HepG2 (cell line): ENCODE measurements around the gene HSD17B2. TPM values are rescaled to one million over a fixed set of nuclear protein-coding genes. Genes with fewer than 3 reads are reported as not detected.
A peak's percentile ranks its signal among the peaks of the same experiment; 100 is the strongest.

Experiments used
- ATF1 ChIP-seq: IDR thresholded peaks from 2 replicates; pipeline ENCODE4 v1.6.1; 2016; ENCODE audit warnings: mild to moderate bottlenecking, control low read depth
- BCLAF1 ChIP-seq: fragments of 450-650 bp; IDR thresholded peaks from 2 replicates; pipeline ENCODE4 v1.6.1; 2017; ENCODE audit warnings: mild to moderate bottlenecking
- BRCA1 ChIP-seq: sonication (generic); formaldehyde crosslinking; IDR thresholded peaks from 2 replicates; pipeline ENCODE4 v1.4.0; 2020; ENCODE audit warnings: missing genetic modification reagents
- DRAP1 ChIP-seq: IDR thresholded peaks from 2 replicates; pipeline ENCODE4 v1.6.1; 2016; ENCODE audit warnings: missing genetic modification reagents, missing compliant biosample characterization
- FOXA3 ChIP-seq: IDR thresholded peaks from 2 replicates; pipeline ENCODE4 v1.6.1; 2016; ENCODE audit warnings: missing genetic modification reagents, missing compliant biosample characterization
- RXRA ChIP-seq: sonication (generic); formaldehyde crosslinking; IDR thresholded peaks from 2 replicates; pipeline ENCODE4 v1.5.1; 2020; ENCODE audit warnings: missing genetic modification reagents
- SAFB2 ChIP-seq: sonication (generic); formaldehyde crosslinking; IDR thresholded peaks from 2 replicates; pipeline ENCODE4 v1.5.1; 2020; ENCODE audit warnings: missing genetic modification reagents, low read depth, mild to moderate bottlenecking, borderline replicate concordance
- ZFP91 ChIP-seq: sonication (generic); formaldehyde crosslinking; IDR thresholded peaks from 2 replicates; pipeline ENCODE4 v1.9.0; 2022; ENCODE audit warnings: missing genetic modification reagents, mild to moderate bottlenecking, borderline replicate concordance
- ZHX1 ChIP-seq: sonication (generic); formaldehyde crosslinking; IDR thresholded peaks from 2 replicates; pipeline ENCODE4 v1.8.1; 2022; ENCODE audit warnings: low read depth, mild to moderate bottlenecking, missing genetic modification reagents
- ZNF674 ChIP-seq: sonication (generic); formaldehyde crosslinking; IDR thresholded peaks from 2 replicates; pipeline ENCODE4 v1.5.0; 2020; ENCODE audit warnings: low read depth, mild to moderate bottlenecking, missing genetic modification reagents
- ZNF761 ChIP-seq: sonication (generic); formaldehyde crosslinking; conservative IDR thresholded peaks from 2 replicates; pipeline ENCODE4 v1.4.0; 2020; ENCODE audit warnings: mild to moderate bottlenecking, missing genetic modification reagents
- polyA plus RNA-seq, 8 experiments: library from polyadenylated mRNA; depleted of rRNA in 3 of 8; stranded (reverse) in 7 of 8; unstranded in 1 of 8; fragments of >200 nt; fragmentation: Illumina TruSeq in 4 of 8; extraction: Trizol in 4 of 8; gene quantifications; 2 replicates each; pipeline versions ENCODE4 v1.2.1 to v1.2.3, GENCODE V29; 2011 to 2016; ENCODE audit warnings: low read depth in 4 of 8, missing spikeins in 1 of 8, mixed read lengths in 1 of 8; ENCODE audit not compliant: insufficient read depth in 1 of 8
- total RNA-seq, 5 experiments: library from RNA; depleted of rRNA; stranded (reverse); fragments of >200 nt; fragmentation: Illumina TruSeq; extraction: Trizol; gene quantifications; 2 replicates each; pipeline ENCODE4 v1.2.3, GENCODE V29; 2016; ENCODE audit warnings: low read depth in 1 of 5
- TF ChIP-seq, protein P1 (sequence below): sonication (generic); formaldehyde crosslinking; conservative IDR thresholded peaks from 2 replicates; pipeline ENCODE4 v1.4.0; 2020; ENCODE audit warnings: mild to moderate bottlenecking, missing genetic modification reagents, moderate library complexity
- TF ChIP-seq, protein P2 (sequence below): IDR thresholded peaks from 2 replicates; pipeline ENCODE4 v1.6.1; 2016
- TF ChIP-seq, protein P3 (sequence below): sonication (generic); formaldehyde crosslinking; IDR thresholded peaks from 2 replicates; pipeline ENCODE4 v1.5.1; 2020; ENCODE audit warnings: mild to moderate bottlenecking, missing genetic modification reagents, moderate library complexity

Gene HSD17B2
- total and polyA plus RNA-seq, 2 of the 13 experiments (the other 11 are each of a cell fraction or from before 2014, with no cell fraction given) = 26.3 to 69.3 TPM

DNA sequence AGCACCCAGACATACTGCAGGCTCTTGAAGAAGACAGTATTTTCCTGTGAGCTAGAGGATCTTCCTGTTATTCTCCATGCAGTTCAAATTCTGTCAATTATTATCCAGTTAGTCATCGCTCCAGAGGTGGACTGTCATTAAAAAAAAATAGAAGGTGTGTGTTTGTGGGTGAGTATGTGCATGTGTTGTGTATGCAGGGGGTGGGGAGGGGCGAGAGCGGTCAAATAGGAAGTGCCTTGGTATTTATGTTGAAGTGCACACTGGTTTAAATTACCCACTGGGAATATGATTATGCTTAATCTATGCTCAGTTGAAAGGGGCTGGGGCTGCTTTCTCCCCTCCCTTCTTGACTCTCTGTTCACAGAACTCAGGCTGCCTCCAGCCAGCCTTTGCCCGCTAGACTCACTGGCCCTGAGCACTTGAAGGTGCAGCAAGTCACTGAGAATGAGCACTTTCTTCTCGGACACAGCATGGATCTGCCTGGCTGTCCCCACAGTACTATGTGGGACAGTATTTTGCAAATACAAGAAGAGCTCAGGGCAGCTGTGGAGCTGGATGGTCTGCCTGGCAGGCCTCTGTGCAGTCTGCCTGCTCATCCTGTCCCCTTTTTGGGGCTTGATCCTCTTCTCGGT is at the start of gene HSD17B2 (continued):
- TF ChIP-seq ZHX1 (CRISPR knock-in tag) = no peak
- TF ChIP-seq ZNF674 (CRISPR knock-in tag) = 0 out of 2 replicates have a peak, but pooled peaks have one; percentile 37
- peak; percentile 61 for TF ChIP-seq FOXA3 (CRISPR knock-in tag)
- peak; percentile 65; the same call in 1 of the 2 replicates for TF ChIP-seq ZNF761 (CRISPR knock-in tag)
- TF ChIP-seq SAFB2 = no peak
- TF ChIP-seq BCLAF1 = no peak
- 0 out of 2 replicates have a peak, but pooled peaks have one; percentile 15 for TF ChIP-seq ZFP91 (CRISPR knock-in tag)
- TF ChIP-seq, protein P1, sequence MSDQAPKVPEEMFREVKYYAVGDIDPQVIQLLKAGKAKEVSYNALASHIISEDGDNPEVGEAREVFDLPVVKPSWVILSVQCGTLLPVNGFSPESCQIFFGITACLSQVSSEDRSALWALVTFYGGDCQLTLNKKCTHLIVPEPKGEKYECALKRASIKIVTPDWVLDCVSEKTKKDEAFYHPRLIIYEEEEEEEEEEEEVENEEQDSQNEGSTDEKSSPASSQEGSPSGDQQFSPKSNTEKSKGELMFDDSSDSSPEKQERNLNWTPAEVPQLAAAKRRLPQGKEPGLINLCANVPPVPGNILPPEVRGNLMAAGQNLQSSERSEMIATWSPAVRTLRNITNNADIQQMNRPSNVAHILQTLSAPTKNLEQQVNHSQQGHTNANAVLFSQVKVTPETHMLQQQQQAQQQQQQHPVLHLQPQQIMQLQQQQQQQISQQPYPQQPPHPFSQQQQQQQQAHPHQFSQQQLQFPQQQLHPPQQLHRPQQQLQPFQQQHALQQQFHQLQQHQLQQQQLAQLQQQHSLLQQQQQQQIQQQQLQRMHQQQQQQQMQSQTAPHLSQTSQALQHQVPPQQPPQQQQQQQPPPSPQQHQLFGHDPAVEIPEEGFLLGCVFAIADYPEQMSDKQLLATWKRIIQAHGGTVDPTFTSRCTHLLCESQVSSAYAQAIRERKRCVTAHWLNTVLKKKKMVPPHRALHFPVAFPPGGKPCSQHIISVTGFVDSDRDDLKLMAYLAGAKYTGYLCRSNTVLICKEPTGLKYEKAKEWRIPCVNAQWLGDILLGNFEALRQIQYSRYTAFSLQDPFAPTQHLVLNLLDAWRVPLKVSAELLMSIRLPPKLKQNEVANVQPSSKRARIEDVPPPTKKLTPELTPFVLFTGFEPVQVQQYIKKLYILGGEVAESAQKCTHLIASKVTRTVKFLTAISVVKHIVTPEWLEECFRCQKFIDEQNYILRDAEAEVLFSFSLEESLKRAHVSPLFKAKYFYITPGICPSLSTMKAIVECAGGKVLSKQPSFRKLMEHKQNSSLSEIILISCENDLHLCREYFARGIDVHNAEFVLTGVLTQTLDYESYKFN (CRISPR knock-in tag) = peak; percentile 84
- TF ChIP-seq ATF1 (CRISPR knock-in tag) = peak; percentile 52; the same call in 1 of the 2 replicates
- peak; percentile 58; the same call in 1 of the 2 replicates for TF ChIP-seq BRCA1 (CRISPR knock-in tag)
- TF ChIP-seq, protein P2, sequence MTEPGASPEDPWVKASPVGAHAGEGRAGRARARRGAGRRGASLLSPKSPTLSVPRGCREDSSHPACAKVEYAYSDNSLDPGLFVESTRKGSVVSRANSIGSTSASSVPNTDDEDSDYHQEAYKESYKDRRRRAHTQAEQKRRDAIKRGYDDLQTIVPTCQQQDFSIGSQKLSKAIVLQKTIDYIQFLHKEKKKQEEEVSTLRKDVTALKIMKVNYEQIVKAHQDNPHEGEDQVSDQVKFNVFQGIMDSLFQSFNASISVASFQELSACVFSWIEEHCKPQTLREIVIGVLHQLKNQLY = 0 out of 2 replicates have a peak, but pooled peaks have one; percentile 7
- 0 out of 2 replicates have a peak, but pooled peaks have one; percentile 9 for TF ChIP-seq RXRA (CRISPR knock-in tag)
- TF ChIP-seq, protein P3, sequence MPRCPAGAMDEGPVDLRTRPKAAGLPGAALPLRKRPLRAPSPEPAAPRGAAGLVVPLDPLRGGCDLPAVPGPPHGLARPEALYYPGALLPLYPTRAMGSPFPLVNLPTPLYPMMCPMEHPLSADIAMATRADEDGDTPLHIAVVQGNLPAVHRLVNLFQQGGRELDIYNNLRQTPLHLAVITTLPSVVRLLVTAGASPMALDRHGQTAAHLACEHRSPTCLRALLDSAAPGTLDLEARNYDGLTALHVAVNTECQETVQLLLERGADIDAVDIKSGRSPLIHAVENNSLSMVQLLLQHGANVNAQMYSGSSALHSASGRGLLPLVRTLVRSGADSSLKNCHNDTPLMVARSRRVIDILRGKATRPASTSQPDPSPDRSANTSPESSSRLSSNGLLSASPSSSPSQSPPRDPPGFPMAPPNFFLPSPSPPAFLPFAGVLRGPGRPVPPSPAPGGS (CRISPR knock-in tag) = 0 out of 2 replicates have a peak, but pooled peaks have one; percentile 23
- TF ChIP-seq DRAP1 (CRISPR knock-in tag) = peak; percentile 76; the same call in 1 of the 2 replicates
